Peyer's patch (tissue), 4 donors: Measurements from ENCODE around the gene FALEC. TPM values are rescaled to one million over a fixed set of nuclear protein-coding genes. Genes with fewer than 3 reads are reported as not detected.

Experiments used
- DNase-seq, 3 donors: peaks; one replicate each; pipeline ENCODE4 v3.0.0-alpha.2; 2017 to 2019
- H3K27ac ChIP-seq, 4 donors: fragments of 200-600 bp; sonication (generic); one replicate each; pipeline ENCODE4 v1.5.1; 2016 to 2019
- H3K27me3 ChIP-seq, 2 donors: fragments of 200-600 bp; sonication (generic); one replicate each; pipeline ENCODE4 v1.5.1; 2019
- H3K36me3 ChIP-seq, 3 donors: fragments of 200-600 bp; sonication (generic); one replicate each; pipeline ENCODE4 v1.5.1; 2016 to 2019
- H3K4me1 ChIP-seq, 4 donors: fragments of 200-600 bp; sonication (generic); one replicate each; pipeline ENCODE4 v1.5.1; 2016 to 2019
- H3K4me3 ChIP-seq, 4 donors: fragments of 200-600 bp; sonication (generic); 1 replicate in 3 of 4; 2 replicates in 1 of 4; pipeline ENCODE4 v1.5.1; 2016 to 2019; ENCODE audit warnings: mild to moderate bottlenecking in 1 of 4
- H3K9me3 ChIP-seq, 4 donors: fragments of 200-600 bp; sonication (generic); one replicate each; pipeline ENCODE4 v1.5.1; 2016 to 2019; ENCODE audit warnings: mild to moderate bottlenecking in 1 of 4
- POLR2A ChIP-seq, 2 donors: fragments of 450-650 bp; IDR thresholded peaks; one replicate each; pipeline ENCODE4 v1.5.1; 2017; ENCODE audit warnings: antibody characterized with exemption in 2 of 2, mild to moderate bottlenecking in 2 of 2, moderate library complexity in 2 of 2
- total RNA-seq, 4 donors: library from RNA; depleted of rRNA; stranded (reverse); fragments of >200 nt; gene quantifications; one replicate each; pipeline ENCODE4 v1.1.0, GENCODE V29; 2016
- TF ChIP-seq, protein P1 (sequence below), 6 experiments: fragments of 450-650 bp in 4 of 6; fragments of 200-600 bp in 2 of 6; sonication (generic) in 1 of 6; IDR thresholded peaks; one replicate each; pipeline ENCODE4 v1.5.1; 2017 to 2019; ENCODE audit warnings: antibody characterized with exemption in 6 of 6, mild to moderate bottlenecking in 3 of 6, moderate library complexity in 1 of 6

The FALEC gene
- total RNA-seq, 4 donors from 2014 or later = not detected

DNA sequence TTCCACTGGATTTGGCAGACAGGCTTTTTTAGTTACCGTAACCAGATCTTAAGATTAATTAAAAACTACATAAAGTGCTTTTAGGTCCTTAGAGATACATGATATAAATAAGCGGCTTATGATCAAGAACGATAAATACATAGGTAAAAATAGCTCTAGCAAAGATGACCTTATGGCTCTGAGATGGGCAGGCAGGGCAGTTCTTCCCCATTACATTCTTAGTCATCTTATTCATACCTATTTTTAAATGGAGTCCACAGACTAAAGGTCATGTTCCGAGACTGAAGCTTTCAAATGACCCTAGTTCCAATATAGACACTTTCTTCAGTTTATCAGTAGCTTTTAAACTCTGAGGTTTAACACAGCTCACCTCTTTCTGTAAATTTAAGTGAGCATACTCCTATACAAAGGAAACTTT is 59.5 kb downstream of the FALEC start:
- no peaks in the 10 kb centered on the region for H3K9me3 ChIP-seq
- H3K4me3 ChIP-seq = peak overlapping the region; percentile 14 to 89 (median 84)
- peak in 2 of 3 donors; percentile 1 to 49 for DNase-seq
- TF ChIP-seq, protein P1, sequence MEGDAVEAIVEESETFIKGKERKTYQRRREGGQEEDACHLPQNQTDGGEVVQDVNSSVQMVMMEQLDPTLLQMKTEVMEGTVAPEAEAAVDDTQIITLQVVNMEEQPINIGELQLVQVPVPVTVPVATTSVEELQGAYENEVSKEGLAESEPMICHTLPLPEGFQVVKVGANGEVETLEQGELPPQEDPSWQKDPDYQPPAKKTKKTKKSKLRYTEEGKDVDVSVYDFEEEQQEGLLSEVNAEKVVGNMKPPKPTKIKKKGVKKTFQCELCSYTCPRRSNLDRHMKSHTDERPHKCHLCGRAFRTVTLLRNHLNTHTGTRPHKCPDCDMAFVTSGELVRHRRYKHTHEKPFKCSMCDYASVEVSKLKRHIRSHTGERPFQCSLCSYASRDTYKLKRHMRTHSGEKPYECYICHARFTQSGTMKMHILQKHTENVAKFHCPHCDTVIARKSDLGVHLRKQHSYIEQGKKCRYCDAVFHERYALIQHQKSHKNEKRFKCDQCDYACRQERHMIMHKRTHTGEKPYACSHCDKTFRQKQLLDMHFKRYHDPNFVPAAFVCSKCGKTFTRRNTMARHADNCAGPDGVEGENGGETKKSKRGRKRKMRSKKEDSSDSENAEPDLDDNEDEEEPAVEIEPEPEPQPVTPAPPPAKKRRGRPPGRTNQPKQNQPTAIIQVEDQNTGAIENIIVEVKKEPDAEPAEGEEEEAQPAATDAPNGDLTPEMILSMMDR (IDR thresholded peaks at IDR 0.05) = no peak
- peak in 1 of 2 donors; percentile 55 for TF ChIP-seq POLR2A (IDR thresholded peaks at IDR 0.05)
- H3K36me3 ChIP-seq = peaks cover 0 to 82% (median 0%) of the 10 kb centered on the region in 3 donors
- peaks cover 3 to 59% (median 33%) of the 10 kb centered on the region in 4 donors for H3K4me1 ChIP-seq
- H3K27me3 ChIP-seq = no peaks in the 10 kb centered on the region
- H3K27ac ChIP-seq = peak overlapping the region; percentile 55 to 100 (median 98)

DNA sequence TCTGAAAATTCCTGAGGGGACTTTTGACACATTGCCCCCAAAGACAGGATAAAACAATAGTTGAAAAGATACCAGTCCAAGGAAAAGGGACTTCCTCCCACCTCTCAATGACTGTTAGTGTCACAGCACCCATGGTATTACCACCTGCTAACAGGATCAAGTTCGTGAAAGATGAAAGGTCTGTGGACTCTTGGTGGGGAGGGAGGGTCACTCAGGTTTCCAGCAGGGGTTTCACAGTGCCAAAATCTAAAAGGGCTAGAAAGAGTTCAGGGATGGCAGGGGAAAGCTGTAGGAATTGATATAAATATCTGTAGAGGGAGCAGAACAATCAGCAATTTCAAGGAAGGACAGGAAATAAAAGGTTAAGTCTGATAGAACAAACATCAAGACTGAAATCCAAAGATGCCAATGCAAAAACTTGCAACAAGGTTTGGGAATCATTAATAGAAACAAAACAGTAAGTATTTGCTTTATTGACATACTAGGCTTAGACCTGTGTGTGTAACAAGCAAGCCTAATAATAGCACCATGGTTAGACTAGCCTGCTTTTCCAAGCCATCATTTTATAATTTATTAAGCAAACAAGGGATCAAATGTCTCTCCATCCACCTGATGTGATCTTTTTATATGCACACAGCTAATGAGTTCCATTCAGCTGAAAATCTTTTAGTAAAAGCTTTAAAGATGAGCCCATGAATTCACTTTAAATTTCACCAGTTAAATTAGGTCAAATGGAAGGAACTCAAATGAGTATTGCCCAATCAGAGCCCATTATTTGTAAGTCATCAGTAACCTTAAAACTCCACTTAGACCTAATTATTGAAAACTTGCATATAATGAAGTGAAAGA is 60.2 kb downstream of the FALEC start:
- Histone ChIP-seq H3K9me3 (no peaks in the 10 kb centered on the region), H3K4me3 (peak overlapping the region; percentile 81 to 99 (median 88)), H3K27me3 (no peaks in the 10 kb centered on the region), H3K4me1 (peaks cover 3 to 58% (median 28%) of the 10 kb centered on the region in 4 donors), H3K36me3 (peaks cover 0 to 75% (median 0%) of the 10 kb centered on the region in 3 donors), H3K27ac (peak overlapping the region; percentile 55 to 100 (median 98))
- TF ChIP-seq POLR2A (IDR thresholded peaks at IDR 0.05) = no peak
- TF ChIP-seq, protein P1 (IDR thresholded peaks at IDR 0.05) = no peak
- DNase-seq = peak in 2 of 3 donors; percentile 3 to 34

DNA sequence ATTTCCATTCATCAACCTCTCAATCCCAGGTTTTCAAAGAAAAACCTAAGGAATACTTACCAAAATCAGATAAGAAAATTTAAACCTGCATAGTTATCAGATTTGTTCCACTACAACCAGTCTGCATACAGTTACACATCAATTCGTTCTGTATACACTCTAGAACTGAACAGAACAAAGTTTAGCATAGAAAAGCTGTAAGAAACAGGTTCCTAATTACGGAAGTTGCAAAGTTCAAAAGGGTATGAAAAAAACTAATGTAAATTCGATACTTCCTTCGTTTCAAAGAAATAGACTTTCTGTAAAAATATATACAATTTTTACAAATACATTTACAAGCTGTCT is 60.8 kb downstream of the FALEC start:
- Histone ChIP-seq H3K4me3 (peak overlapping the region; percentile 81 to 99 (median 88)), H3K36me3 (peaks cover 0 to 69% (median 0%) of the 10 kb centered on the region in 3 donors), H3K4me1 (peaks cover 3 to 52% (median 27%) of the 10 kb centered on the region in 4 donors), H3K27me3 (no peaks in the 10 kb centered on the region), H3K27ac (peak overlapping the region; percentile 97 to 100 (median 100)), H3K9me3 (no peaks in the 10 kb centered on the region)
- no peak for DNase-seq
- TF ChIP-seq, protein P1 (IDR thresholded peaks at IDR 0.05) = no peak
- TF ChIP-seq POLR2A (IDR thresholded peaks at IDR 0.05) = no peak

DNA sequence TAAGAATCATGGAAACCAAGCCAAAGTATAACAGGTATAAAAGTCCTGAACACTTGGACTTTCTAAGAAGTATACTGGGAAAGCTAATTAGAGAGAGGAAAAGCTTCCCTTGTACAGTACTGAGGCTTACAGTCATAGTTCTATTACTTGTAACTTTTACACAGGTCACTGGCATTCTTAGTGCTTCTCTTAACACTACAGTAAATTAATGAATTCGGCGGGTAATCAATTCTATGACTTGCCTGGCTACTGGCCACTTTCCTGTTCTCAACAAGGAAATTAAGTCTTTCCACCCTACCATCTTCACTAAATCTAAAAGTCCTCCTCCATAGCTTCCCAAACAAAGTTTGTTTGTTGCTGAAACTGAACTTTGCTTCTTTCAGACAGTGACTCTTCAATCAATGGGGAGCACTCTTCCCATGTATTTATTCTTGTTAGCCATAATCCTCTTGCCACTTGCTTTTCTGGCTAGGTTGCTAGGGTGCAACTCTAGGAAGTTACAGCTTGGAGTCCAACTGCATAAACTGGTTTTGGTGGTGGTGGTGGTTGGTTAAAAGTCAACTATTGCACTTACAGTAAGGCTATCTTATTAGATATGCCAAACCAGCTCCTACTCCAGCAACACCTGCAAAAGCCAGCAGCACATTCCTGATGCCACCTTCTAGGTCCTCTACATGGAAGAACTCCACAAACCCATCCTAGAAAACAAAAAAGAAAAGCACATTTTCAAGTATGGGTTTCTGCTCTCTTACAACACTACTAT is 61.4 kb downstream of the FALEC start:
- Histone ChIP-seq H3K27me3 (no peaks in the 10 kb centered on the region), H3K4me3 (peak overlapping the region; percentile 81 to 99 (median 88)), H3K36me3 (peaks cover 0 to 63% (median 0%) of the 10 kb centered on the region in 3 donors), H3K27ac (peak overlapping the region; percentile 97 to 100 (median 100)), H3K4me1 (peaks cover 3 to 46% (median 25%) of the 10 kb centered on the region in 4 donors), H3K9me3 (no peaks in the 10 kb centered on the region)
- TF ChIP-seq POLR2A (IDR thresholded peaks at IDR 0.05) = peak in 1 of 2 donors; percentile 19
- TF ChIP-seq, protein P1 (IDR thresholded peaks at IDR 0.05) = no peak
- peak in 2 of 3 donors; percentile 9 to 45 for DNase-seq

DNA sequence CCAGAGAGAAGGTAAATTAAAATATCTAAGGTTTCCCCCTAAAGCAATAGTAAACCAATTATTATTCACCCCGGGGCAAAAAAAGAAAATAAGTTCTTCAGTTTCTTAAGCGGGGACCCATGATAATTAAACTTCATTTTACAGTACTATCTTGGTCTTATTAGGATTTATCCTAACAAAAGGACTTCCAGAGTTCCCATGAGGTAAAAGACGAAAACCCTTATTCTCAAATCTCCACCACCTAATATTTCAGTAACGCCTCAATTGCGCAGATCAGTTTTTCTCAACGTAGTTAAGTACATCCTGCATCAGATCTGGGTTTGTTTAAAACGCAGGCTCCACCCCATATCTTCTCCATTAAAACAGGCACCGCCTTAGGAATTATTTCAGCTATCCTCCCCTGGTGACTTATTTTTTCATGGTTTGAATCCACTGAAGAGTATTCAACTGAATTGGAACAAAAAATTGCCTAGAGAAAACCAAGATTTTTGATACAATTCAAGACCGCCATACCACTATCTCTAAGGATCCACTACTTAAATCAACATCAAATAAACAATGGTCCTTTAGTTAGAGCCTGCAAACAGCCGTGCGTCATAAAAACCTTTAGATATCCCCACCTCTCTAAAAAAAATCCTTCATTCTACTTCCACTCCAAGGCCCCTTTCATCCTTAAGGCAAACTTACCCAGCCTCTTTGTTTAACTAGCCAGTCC is 62.2 kb downstream of the FALEC start:
- TF ChIP-seq POLR2A (IDR thresholded peaks at IDR 0.05) = no peak
- TF ChIP-seq, protein P1 (IDR thresholded peaks at IDR 0.05) = no peak
- Histone ChIP-seq H3K4me3 (peak overlapping the region; percentile 81 to 99 (median 88)), H3K27ac (peak overlapping the region; percentile 97 to 100 (median 100)), H3K9me3 (no peaks in the 10 kb centered on the region), H3K4me1 (peaks cover 3 to 39% (median 17%) of the 10 kb centered on the region in 4 donors), H3K27me3 (no peaks in the 10 kb centered on the region), H3K36me3 (peaks cover 0 to 56% (median 0%) of the 10 kb centered on the region in 3 donors)
- DNase-seq = peak in 1 of 3 donors; percentile 45
